ENCODE measurements around the gene SHISA2. TPM values are rescaled to one million over a fixed set of nuclear protein-coding genes. Genes with fewer than 3 reads are reported as not detected.

The SHISA2 gene
- not detected in 5 replicates for total RNA-seq (2022; extraction: Qiagen RNA extraction)

DNA sequence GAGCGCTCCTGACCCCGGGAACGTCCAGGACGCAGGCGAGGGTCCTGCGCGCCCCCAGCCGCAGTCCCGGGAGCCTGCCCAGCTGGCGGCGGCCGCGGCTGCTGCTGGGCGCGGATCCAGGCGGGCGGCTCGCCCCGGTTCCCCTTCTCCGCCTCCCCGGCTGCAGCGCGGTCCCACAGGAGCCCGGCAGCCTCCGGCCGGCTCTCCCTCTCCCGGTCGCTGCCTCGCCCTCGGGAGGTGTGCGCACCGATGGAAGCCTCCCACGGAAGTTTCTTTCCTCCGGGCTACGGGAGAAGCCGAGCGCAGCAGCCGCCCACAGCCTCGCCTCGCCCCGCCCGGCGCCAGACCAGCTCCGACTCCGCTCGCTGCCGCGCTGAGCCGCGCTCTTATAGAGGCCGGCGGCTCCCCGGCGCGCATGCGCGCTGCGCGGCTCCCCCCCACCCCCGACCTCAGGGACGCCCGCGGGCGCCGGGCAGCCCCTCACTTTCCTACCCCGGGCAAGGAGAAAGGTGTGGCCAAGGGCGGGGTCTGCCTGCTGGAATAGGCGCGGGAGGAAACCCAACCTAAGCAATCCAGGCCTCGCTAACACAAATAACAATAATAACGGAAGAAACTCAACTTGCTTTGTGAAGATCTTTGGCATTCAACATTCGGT, at the start of gene SHISA2:
Gene SHISA2 (minus strand): TSS at position 360 of the 655 bp plus-strand sequence. CDS start 1,041 bp downstream, outside the sequence.

Other genes with a start within 250 kb of the SHISA2 start
- gene RNF6, start 170.3 kb upstream of the SHISA2 start, total RNA-seq (2022; extraction: Qiagen RNA extraction), result 21.9 to 35.4 TPM (median 25.1 TPM) in 5 replicates
- 9.7 to 14.1 TPM (median 11.9 TPM) in 5 replicates for gene CDK8, start 202.1 kb upstream of the SHISA2 start, total RNA-seq (2022; extraction: Qiagen RNA extraction)

All from A549 treated with Hydrocortisone at 1 μM for 4 hours (cell line).